HL-60 (cell line): ENCODE measurements around the gene EXOC4.

ENCODE experiments used
- CTCF ChIP-seq: IDR thresholded peaks from one replicate; pipeline ENCODE4 v1.5.1; 2011; ENCODE audit warnings: low read length, control low read depth, inconsistent platforms; ENCODE audit not compliant: insufficient read depth
- GABPA ChIP-seq: IDR thresholded peaks from 2 replicates; pipeline ENCODE4 v1.6.1; 2012; ENCODE audit warnings: low read depth
- POLR2AphosphoS5 ChIP-seq: IDR thresholded peaks from 2 replicates; pipeline ENCODE4 v1.6.1; 2012; ENCODE audit warnings: low read depth
- REST ChIP-seq: IDR thresholded peaks from 2 replicates; pipeline ENCODE4 v1.6.1; 2012; ENCODE audit warnings: low read depth; ENCODE audit not compliant: insufficient replicate concordance
- SPI1 ChIP-seq: IDR thresholded peaks from 2 replicates; pipeline ENCODE4 v1.6.1; 2012; ENCODE audit warnings: low read depth, mild to moderate bottlenecking, borderline replicate concordance

GRCh38 chr7:133812877-133813276, 560.0 kb downstream of the EXOC4 start:
- TF ChIP-seq CTCF (no peak), POLR2AphosphoS5 (no peak), SPI1 (no peak), GABPA (no peak), REST (no peak)
